SK-N-SH treated with all-trans-retinoic acid at 6 μM for 48 hours (cell line): ENCODE results near the gene SUCLG1.

Experiments used
- ARNTL ChIP-seq: fragments of 450-650 bp; formaldehyde crosslinking; IDR thresholded peaks from 2 replicates; pipeline ENCODE4 v1.5.0; 2020; ENCODE audit warnings: low read depth, mild to moderate bottlenecking, moderate library complexity, borderline replicate concordance
- BACH2 ChIP-seq: fragments of 250-450 bp; sonication (Bioruptor Pico); IDR thresholded peaks from 2 replicates; pipeline ENCODE4 v1.9.0; 2021; ENCODE audit warnings: mild to moderate bottlenecking, borderline replicate concordance
- ESRRG ChIP-seq: fragments of 250-450 bp; sonication (Bioruptor Pico); IDR thresholded peaks from 2 replicates; pipeline ENCODE4 v1.6.1; 2021; ENCODE audit warnings: mild to moderate bottlenecking
- PATZ1 ChIP-seq: fragments of 250-450 bp; sonication (Bioruptor Pico); IDR thresholded peaks from 2 replicates; pipeline ENCODE4 v1.8.0; 2020; ENCODE audit warnings: mild to moderate bottlenecking, moderate library complexity, borderline replicate concordance
- RARB ChIP-seq: fragments of 250-450 bp; sonication (Bioruptor Pico); IDR thresholded peaks from 2 replicates; pipeline ENCODE4 v1.8.0; 2021; ENCODE audit warnings: mild to moderate bottlenecking, moderate library complexity
- TCF4 ChIP-seq: fragments of 250-450 bp; sonication (Bioruptor Pico); IDR thresholded peaks from 2 replicates; pipeline ENCODE4 v1.8.0; 2021; ENCODE audit warnings: mild to moderate bottlenecking, moderate library complexity, borderline replicate concordance
- TOX ChIP-seq: fragments of 250-450 bp; sonication (Bioruptor Pico); IDR thresholded peaks from 2 replicates; pipeline ENCODE4 v1.8.0; 2021; ENCODE audit warnings: mild to moderate bottlenecking, moderate library complexity, borderline replicate concordance
- ZC3H10 ChIP-seq: fragments of 250-450 bp; sonication (Bioruptor Pico); IDR thresholded peaks from 2 replicates; pipeline ENCODE4 v1.5.1; 2021; ENCODE audit warnings: mild to moderate bottlenecking, moderate library complexity
- ZFP3 ChIP-seq: fragments of 250-450 bp; sonication (Bioruptor Pico); IDR thresholded peaks from 2 replicates; pipeline ENCODE4 v1.5.0; 2020; ENCODE audit warnings: mild to moderate bottlenecking, moderate library complexity
- ZFP30 ChIP-seq: fragments of 450-650 bp; formaldehyde crosslinking; IDR thresholded peaks from 2 replicates; pipeline ENCODE4 v1.5.0; 2022; ENCODE audit warnings: mild to moderate bottlenecking, moderate library complexity
- ZNF565 ChIP-seq: fragments of 450-650 bp; formaldehyde crosslinking; conservative IDR thresholded peaks from 2 replicates; pipeline ENCODE4 v1.5.0; 2020; ENCODE audit warnings: low read depth, mild to moderate bottlenecking, moderate library complexity
- ZNF8 ChIP-seq: fragments of 450-650 bp; formaldehyde crosslinking; IDR thresholded peaks from 2 replicates; pipeline ENCODE4 v1.5.0; 2020; ENCODE audit warnings: mild to moderate bottlenecking, moderate library complexity
- TF ChIP-seq, protein P1 (sequence below): fragments of 250-450 bp; sonication (Bioruptor Pico); IDR thresholded peaks from 2 replicates; pipeline ENCODE4 v1.8.0; 2021; ENCODE audit warnings: low read depth, mild to moderate bottlenecking, moderate library complexity, borderline replicate concordance

DNA sequence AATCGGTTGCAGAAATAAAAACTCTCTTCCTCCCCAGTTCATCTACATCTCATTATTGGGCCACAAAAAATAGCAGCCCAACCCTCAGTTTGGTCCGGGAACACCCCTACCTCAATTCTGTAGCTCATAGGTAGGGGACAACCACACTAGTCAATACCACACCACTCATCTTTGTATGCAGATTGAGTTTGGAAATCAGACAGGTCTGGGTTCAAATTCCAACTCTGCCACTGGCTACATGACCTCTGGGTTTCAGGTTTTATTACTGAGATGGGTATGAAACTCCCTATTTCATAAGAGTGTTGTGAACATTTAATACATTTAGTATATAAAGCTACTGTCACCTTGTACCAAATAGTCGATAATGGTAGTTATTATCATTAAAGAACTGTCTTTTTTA, 2.2 kb upstream of the SUCLG1 start:
- no peak for TF ChIP-seq ARNTL (CRISPR knock-in tag)
- no peak for TF ChIP-seq ZFP30 (CRISPR knock-in tag)
- TF ChIP-seq ZNF565 (CRISPR knock-in tag) = no peak
- no peak for TF ChIP-seq TCF4 (CRISPR knock-in tag)
- no peak for TF ChIP-seq RARB (CRISPR knock-in tag)
- no peak for TF ChIP-seq BACH2 (CRISPR knock-in tag)
- TF ChIP-seq, protein P1, sequence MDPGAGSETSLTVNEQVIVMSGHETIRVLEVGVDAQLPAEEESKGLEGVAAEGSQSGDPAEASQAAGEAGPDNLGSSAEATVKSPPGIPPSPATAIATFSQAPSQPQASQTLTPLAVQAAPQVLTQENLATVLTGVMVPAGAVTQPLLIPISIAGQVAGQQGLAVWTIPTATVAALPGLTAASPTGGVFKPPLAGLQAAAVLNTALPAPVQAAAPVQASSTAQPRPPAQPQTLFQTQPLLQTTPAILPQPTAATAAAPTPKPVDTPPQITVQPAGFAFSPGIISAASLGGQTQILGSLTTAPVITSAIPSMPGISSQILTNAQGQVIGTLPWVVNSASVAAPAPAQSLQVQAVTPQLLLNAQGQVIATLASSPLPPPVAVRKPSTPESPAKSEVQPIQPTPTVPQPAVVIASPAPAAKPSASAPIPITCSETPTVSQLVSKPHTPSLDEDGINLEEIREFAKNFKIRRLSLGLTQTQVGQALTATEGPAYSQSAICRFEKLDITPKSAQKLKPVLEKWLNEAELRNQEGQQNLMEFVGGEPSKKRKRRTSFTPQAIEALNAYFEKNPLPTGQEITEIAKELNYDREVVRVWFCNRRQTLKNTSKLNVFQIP (CRISPR knock-in tag) = no peak
- no peak for TF ChIP-seq TOX (CRISPR knock-in tag)
- no peak for TF ChIP-seq ZFP3 (CRISPR knock-in tag)
- TF ChIP-seq PATZ1 = no peak
- no peak for TF ChIP-seq ZC3H10 (CRISPR knock-in tag)
- no peak for TF ChIP-seq ZNF8 (CRISPR knock-in tag)
- no peak for TF ChIP-seq ESRRG (CRISPR knock-in tag)
